H1 (cell line): Measurements from ENCODE around the gene LDAH. TPM values are rescaled to one million over a fixed set of nuclear protein-coding genes. Genes with fewer than 3 reads are reported as not detected.

Experiments used
- CTBP2 ChIP-seq: IDR thresholded peaks from 2 replicates; pipeline ENCODE4 v1.7.0; 2011; ENCODE audit warnings: borderline replicate concordance, mild to moderate bottlenecking, moderate library complexity, mixed read lengths, low read length; ENCODE audit not compliant: insufficient read depth, insufficient read length
- EP300 ChIP-seq, 2 experiments: IDR thresholded peaks; 1 replicate in 1 of 2; 2 replicates in 1 of 2; pipeline ENCODE4 v1.6.1; 2011 to 2012; ENCODE audit warnings: low read depth in 2 of 2, low read length in 2 of 2, mild to moderate bottlenecking in 2 of 2, borderline replicate concordance in 1 of 2, inconsistent platforms in 1 of 2, moderate library complexity in 1 of 2
- GTF2F1 ChIP-seq: IDR thresholded peaks from 2 replicates; pipeline ENCODE4 v1.6.1; 2012; ENCODE audit warnings: low read depth, low read length, improper control_type of control experiment, borderline replicate concordance
- JUN ChIP-seq: IDR thresholded peaks from 2 replicates; pipeline ENCODE4 v1.6.1; 2011; ENCODE audit warnings: low read depth, mild to moderate bottlenecking, improper control_type of control experiment, low read length
- KDM1A ChIP-seq: fragments of 200-600, 300-600 bp; sonication (generic); IDR thresholded peaks from 2 replicates; pipeline ENCODE4 v1.7.1; 2016; ENCODE audit warnings: mild to moderate bottlenecking, low read length, borderline replicate concordance
- MAFK ChIP-seq: IDR thresholded peaks from 2 replicates; pipeline ENCODE4 v1.6.1; 2012; ENCODE audit warnings: low read depth, mild to moderate bottlenecking, improper control_type of control experiment, low read length
- MAX ChIP-seq: IDR thresholded peaks from 2 replicates; pipeline ENCODE4 v1.6.1; 2012; ENCODE audit warnings: inconsistent platforms
- NRF1 ChIP-seq: IDR thresholded peaks from 2 replicates; pipeline ENCODE4 v1.6.1; 2011; ENCODE audit warnings: mild to moderate bottlenecking, low read depth, low read length, improper control_type of control experiment
- POU5F1 ChIP-seq: IDR thresholded peaks from 2 replicates; pipeline ENCODE4 v1.6.1; 2011; ENCODE audit warnings: low read depth, mild to moderate bottlenecking, low read length, moderate library complexity
- SAP30 ChIP-seq: fragments of 300-600 bp; sonication (generic); IDR thresholded peaks from 2 replicates; pipeline ENCODE4 v1.7.1; 2012; ENCODE audit warnings: low read length, moderate library complexity, mild to moderate bottlenecking, inconsistent platforms; ENCODE audit not compliant: insufficient read depth, insufficient replicate concordance
- TAF7 ChIP-seq: optimal IDR thresholded peaks from 2 replicates; pipeline ENCODE3; 2011; ENCODE audit warnings: low read depth, mild to moderate bottlenecking, inconsistent platforms, low read length, moderate library complexity, borderline replicate concordance
- TBP ChIP-seq: IDR thresholded peaks from 2 replicates; pipeline ENCODE4 v1.6.1; 2011; ENCODE audit warnings: low read depth, low read length, improper control_type of control experiment
- polyA plus RNA-seq, 7 experiments: library from polyadenylated mRNA; depleted of rRNA in 3 of 7; stranded (reverse) in 5 of 7; unstranded in 2 of 7; fragments of >200 nt in 5 of 7; fragments of 200-250 nt in 2 of 7; gene quantifications; 1 replicate in 5 of 7; 2 replicates in 1 of 7; 4 replicates in 1 of 7; pipeline versions ENCODE4 v1.2.1 to v1.2.3, GENCODE V29; 2011 to 2013; ENCODE audit warnings: missing spikeins in 2 of 7, mixed read lengths in 2 of 7
- total RNA-seq: library from RNA; stranded (reverse); fragmentation: NEBNext Ultra II Directional; extraction: Animal tissue kit (Norgen Biotek cat#: 25700); gene quantifications from 2 replicates; pipeline ENCODE4 v1.2.1, GENCODE V29; 2021

Gene LDAH
- total and polyA plus RNA-seq, 2 of the 8 experiments (the other 6 are each of a cell fraction or from before 2014, with no cell fraction given), result 10.9 to 26.3 TPM

- TF ChIP-seq SAP30 (no peak), KDM1A (peak; percentile 78; the same call in 1 of the 2 replicates), GTF2F1 (no peak), MAX (peak; percentile 31; the same call in 1 of the 2 replicates), MAFK (no peak), EP300 (IDR thresholded peaks at IDR 0.05; ENCODE audit: borderline replicate concordance in 1 of 2, low read depth in 2 of 2, low read length in 2 of 2) (no peak), JUN (no peak), TAF7 (no peak), NRF1 (no peak), POU5F1 (no peak), CTBP2 (no peak), TBP (no peak)
Observed at GRCh38 chr2:20635675-20636584, 187.0 kb downstream of the LDAH start (continued).
